Sigmoid colon (tissue), 7 donors: ENCODE measurements around the gene PIAS2. TPM values are rescaled to one million over a fixed set of nuclear protein-coding genes. Genes with fewer than 3 reads are reported as not detected.

Experiments
- DNase-seq: peaks from one replicate; pipeline ENCODE4 v3.0.0-alpha.2; 2019
- H3K27ac ChIP-seq, 4 donors: fragments of 200-600 bp; sonication (generic); one replicate each; pipeline ENCODE4 v1.5.1; 2016 to 2019; ENCODE audit warnings: mild to moderate bottlenecking in 1 of 4
- H3K27me3 ChIP-seq, 3 donors: fragments of 200-600 bp; sonication (generic); one replicate each; pipeline ENCODE4 v1.5.1; 2019; ENCODE audit warnings: mild to moderate bottlenecking in 1 of 3
- H3K36me3 ChIP-seq, 4 donors: fragments of 200-600 bp; sonication (generic); one replicate each; pipeline ENCODE4 v1.5.1; 2016 to 2019
- H3K4me1 ChIP-seq, 4 donors: fragments of 200-600 bp; sonication (generic); one replicate each; pipeline ENCODE4 v1.5.1; 2017 to 2019
- H3K4me3 ChIP-seq, 4 donors: fragments of 200-600 bp; sonication (generic); one replicate each; pipeline ENCODE4 v1.5.1; 2017 to 2019; ENCODE audit warnings: mild to moderate bottlenecking in 2 of 4, moderate library complexity in 1 of 4
- H3K9me3 ChIP-seq, 4 donors: fragments of 200-600 bp in 3 of 4; sonication (generic) in 3 of 4; one replicate each; pipeline versions ENCODE4 v1.5.1 to v1.6.1; 2013 to 2019
- EP300 ChIP-seq, 4 donors: sonication (generic); formaldehyde crosslinking; IDR thresholded peaks; one replicate each; pipeline ENCODE4 v1.6.1; 2017; ENCODE audit warnings: antibody characterized with exemption in 4 of 4
- POLR2A ChIP-seq, 2 donors: fragments of 450-650 bp; IDR thresholded peaks; one replicate each; pipeline ENCODE4 v1.6.1; 2016; ENCODE audit warnings: antibody characterized with exemption in 2 of 2, mild to moderate bottlenecking in 2 of 2, moderate library complexity in 2 of 2
- POLR2AphosphoS5 ChIP-seq, 4 donors: sonication (generic); formaldehyde crosslinking; IDR thresholded peaks; one replicate each; pipeline ENCODE4 v1.6.1; 2017; ENCODE audit warnings: antibody characterized with exemption in 4 of 4
- WGBS, 2 donors: extraction: QIAGEN DNeasy Blood & Tissue Kit; methylation state at CpG; one replicate each; pipeline ENCODE4 v1.1.7; 2013; 5-methylcytosine and 5-hydroxymethylcytosine counted together
- intact Hi-C: fragments of 100-400 bp; cut with DNase I; formaldehyde crosslinking; loops from one replicate; pipeline ENCODE4 v1.15.1; 2023
- polyA plus RNA-seq, 3 donors: library from polyadenylated mRNA; stranded (reverse); fragments of 200-250 nt; gene quantifications; one replicate each; pipeline ENCODE4 v1.2.3, GENCODE V29; 2013
- total RNA-seq, 4 donors: library from RNA; depleted of rRNA; stranded (reverse); fragments of >200 nt; gene quantifications; one replicate each; pipeline ENCODE4 v1.1.0, GENCODE V29; 2016
- TF ChIP-seq, protein P1 (sequence below), 4 experiments: fragments of 450-650 bp in 3 of 4; fragments of 200-600 bp in 1 of 4; IDR thresholded peaks; one replicate each; pipeline ENCODE4 v1.5.1; 2016 to 2019; ENCODE audit warnings: antibody characterized with exemption in 4 of 4, mild to moderate bottlenecking in 3 of 4, moderate library complexity in 2 of 4
- donor health status: healthy with polysubstance abuse.
- donor health status: Bipolar disorder and iron deficiency.
- donor health status: healthy.

Gene PIAS2
- total and polyA plus RNA-seq, 7 donors: 5.5 to 36.6 (median 30.0) TPM

DNA sequence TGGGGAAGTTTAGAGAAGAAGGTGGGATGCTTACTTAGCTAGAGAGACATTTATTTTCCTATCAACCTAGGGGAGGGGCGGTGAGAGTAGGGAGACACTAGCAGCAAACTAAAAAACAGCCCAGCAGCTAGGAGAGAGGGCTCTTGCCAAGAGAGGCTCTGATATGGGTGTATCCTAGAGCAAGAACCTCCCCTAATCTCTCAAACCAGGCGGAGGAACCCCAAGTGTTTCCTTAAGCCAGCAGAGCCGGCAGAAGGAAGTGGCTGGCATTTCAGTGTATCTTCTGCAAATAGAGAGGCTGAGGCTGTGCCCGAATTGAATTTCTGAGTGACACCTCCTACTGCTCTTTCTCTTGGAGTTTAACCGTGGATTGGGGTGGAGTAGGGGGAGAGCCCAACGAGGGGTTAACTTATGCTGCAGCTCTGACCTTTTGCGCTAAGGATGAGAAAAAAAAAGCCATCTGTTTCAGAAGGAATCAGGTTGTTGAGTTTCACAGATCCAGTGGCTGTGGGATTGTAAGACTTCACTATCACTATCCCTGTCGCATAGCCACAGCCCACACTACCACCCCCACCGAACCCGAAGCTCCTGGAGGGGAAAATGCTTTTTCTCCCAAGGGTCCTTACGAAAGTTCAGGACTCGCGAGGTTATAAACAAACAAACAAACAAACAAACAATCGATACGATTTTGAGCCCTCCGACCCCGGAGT is 161.8 kb downstream of the PIAS2 start:
- H3K27me3 ChIP-seq: peaks cover 25 to 56% (median 31%) of the 10 kb centered on the region in 3 donors
- 11 to 17% methylated on average over 17 of the region's 17 CpGs for WGBS, 2 donors

DNA sequence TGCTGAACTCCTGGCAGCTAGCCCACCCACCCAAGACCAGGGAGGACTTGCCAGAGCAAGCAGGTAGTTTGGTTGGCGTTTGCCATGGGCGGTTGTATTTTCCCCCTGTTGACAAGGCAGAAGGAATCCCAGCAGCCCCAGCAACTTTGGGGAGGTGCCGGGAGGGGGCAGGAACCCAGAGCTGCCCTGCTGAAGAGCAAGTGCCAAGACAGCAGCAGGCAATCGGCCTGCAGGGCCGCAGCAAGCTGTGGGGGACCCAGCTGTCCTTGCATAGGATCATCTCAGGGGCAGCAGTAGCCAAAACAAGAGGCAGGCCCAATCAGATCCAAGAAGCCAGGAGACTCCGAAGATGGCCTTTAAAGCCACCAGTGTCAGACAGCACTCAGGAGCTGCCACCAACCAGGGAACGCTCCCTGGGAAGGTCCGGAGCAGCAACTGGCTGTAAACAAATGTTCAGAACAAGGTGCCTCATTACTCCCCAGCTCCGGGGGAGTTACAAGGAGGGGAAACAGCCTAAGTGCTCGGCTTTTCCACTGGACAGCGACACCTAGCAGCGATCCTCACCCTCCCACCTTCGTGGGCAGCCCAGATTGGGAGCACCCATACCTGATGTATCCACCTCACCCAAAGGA is 162.5 kb downstream of the PIAS2 start:
- H3K27me3 ChIP-seq: peaks cover 24 to 49% (median 25%) of the 10 kb centered on the region in 3 donors
- intact Hi-C loops: no loop called here
- TF ChIP-seq POLR2AphosphoS5 (IDR thresholded peaks at IDR 0.05) (no peak), POLR2A (IDR thresholded peaks at IDR 0.05) (no peak), EP300 (IDR thresholded peaks at IDR 0.05) (no peak)
- TF ChIP-seq, protein P1, sequence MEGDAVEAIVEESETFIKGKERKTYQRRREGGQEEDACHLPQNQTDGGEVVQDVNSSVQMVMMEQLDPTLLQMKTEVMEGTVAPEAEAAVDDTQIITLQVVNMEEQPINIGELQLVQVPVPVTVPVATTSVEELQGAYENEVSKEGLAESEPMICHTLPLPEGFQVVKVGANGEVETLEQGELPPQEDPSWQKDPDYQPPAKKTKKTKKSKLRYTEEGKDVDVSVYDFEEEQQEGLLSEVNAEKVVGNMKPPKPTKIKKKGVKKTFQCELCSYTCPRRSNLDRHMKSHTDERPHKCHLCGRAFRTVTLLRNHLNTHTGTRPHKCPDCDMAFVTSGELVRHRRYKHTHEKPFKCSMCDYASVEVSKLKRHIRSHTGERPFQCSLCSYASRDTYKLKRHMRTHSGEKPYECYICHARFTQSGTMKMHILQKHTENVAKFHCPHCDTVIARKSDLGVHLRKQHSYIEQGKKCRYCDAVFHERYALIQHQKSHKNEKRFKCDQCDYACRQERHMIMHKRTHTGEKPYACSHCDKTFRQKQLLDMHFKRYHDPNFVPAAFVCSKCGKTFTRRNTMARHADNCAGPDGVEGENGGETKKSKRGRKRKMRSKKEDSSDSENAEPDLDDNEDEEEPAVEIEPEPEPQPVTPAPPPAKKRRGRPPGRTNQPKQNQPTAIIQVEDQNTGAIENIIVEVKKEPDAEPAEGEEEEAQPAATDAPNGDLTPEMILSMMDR (IDR thresholded peaks at IDR 0.05): no peak
- H3K9me3 ChIP-seq: no peaks in the 10 kb centered on the region
- no peak overlapping the region for H3K27ac ChIP-seq
- peaks cover 0 to 24% (median 22%) of the 10 kb centered on the region in 4 donors for H3K4me1 ChIP-seq
- no peak overlapping the region for H3K4me3 ChIP-seq
- no peaks in the 10 kb centered on the region for H3K36me3 ChIP-seq
- DNase-seq: no peak
- 61 to 63% methylated on average over 13 of the region's 13 CpGs for WGBS, 2 donors

More for the DNA sequence above, 161.8 kb downstream of the PIAS2 start:
- Histone ChIP-seq H3K36me3 (no peaks in the 10 kb centered on the region), H3K4me3 (no peak overlapping the region), H3K4me1 (peaks cover 0 to 24% (median 22%) of the 10 kb centered on the region in 4 donors), H3K27ac (no peak overlapping the region), H3K9me3 (no peaks in the 10 kb centered on the region)
- intact Hi-C loops: no loop called here
- TF ChIP-seq, protein P1 (IDR thresholded peaks at IDR 0.05): no peak
- TF ChIP-seq POLR2AphosphoS5 (IDR thresholded peaks at IDR 0.05): no peak
- no peak for TF ChIP-seq EP300 (IDR thresholded peaks at IDR 0.05)
- no peak for TF ChIP-seq POLR2A (IDR thresholded peaks at IDR 0.05)
- DNase-seq: no peak

DNA sequence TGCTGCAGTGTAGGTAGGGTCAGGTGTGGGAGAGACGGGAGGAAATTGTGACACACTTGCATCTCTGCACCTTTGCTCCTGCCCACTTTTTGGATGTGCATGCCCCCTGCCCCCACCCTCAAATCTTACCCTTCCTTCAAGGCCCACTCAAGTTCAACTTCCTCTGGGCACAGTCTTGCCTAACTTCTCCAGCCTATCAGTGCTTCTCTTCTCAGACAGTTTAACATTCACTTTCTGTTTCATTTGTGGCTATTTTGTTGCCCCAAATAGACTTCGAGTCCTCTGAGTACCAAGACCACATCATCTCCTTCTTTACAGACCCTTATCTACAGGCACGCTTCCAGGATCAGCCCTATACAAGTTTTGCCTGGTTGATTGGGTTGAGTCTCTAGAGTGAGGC is 163.1 kb downstream of the PIAS2 start:
- H3K27ac ChIP-seq: no peak overlapping the region
- no peak for TF ChIP-seq EP300 (IDR thresholded peaks at IDR 0.05)
- TF ChIP-seq POLR2AphosphoS5 (IDR thresholded peaks at IDR 0.05): no peak
- TF ChIP-seq, protein P1 (IDR thresholded peaks at IDR 0.05): no peak
- TF ChIP-seq POLR2A (IDR thresholded peaks at IDR 0.05): no peak
- WGBS, 2 donors: 52% methylated on average over 3 of the region's 3 CpGs
- H3K9me3 ChIP-seq: no peaks in the 10 kb centered on the region
- DNase-seq: no peak
- peaks cover 23 to 44% (median 25%) of the 10 kb centered on the region in 3 donors for H3K27me3 ChIP-seq
- no peak overlapping the region for H3K4me3 ChIP-seq
- intact Hi-C loops: no loop called here
- peaks cover 0 to 24% (median 22%) of the 10 kb centered on the region in 4 donors for H3K4me1 ChIP-seq
- no peaks in the 10 kb centered on the region for H3K36me3 ChIP-seq

Other genes starting within 250 kb of the PIAS2 start
- under 1 TPM in 3 of 4 donors, not detected in 1; under 0.01 to 0.81 (median 0.33) TPM for gene ST8SIA5, start 160.5 kb downstream of the PIAS2 start, total RNA-seq
- under 1 TPM in 1 of 3 donors, not detected in 2; 0.10 TPM for gene ST8SIA5, start 160.5 kb downstream of the PIAS2 start, polyA plus RNA-seq
- gene KATNAL2, start 95 bp upstream of the PIAS2 start, total RNA-seq: 10 to 100 TPM in 1 of 4 donors, 1 to 10 TPM in 3; 1.2 to 18.8 (median 7.0) TPM
- gene KATNAL2, start 95 bp upstream of the PIAS2 start, polyA plus RNA-seq: 1 to 10 TPM in 2 of 3 donors, under 1 TPM in 1; 0.60 to 2.5 (median 1.2) TPM
- not detected for gene ELOA2, start 118.1 kb upstream of the PIAS2 start, total RNA-seq
- not detected for gene ELOA2, start 118.1 kb upstream of the PIAS2 start, polyA plus RNA-seq
- 10 to 100 TPM; 21.0 to 30.3 (median 25.6) TPM for gene HDHD2, start 233.0 kb upstream of the PIAS2 start, total RNA-seq
- 10 to 100 TPM; 24.9 to 34.0 (median 30.6) TPM for gene HDHD2, start 233.0 kb upstream of the PIAS2 start, polyA plus RNA-seq